Measurements from ENCODE around the gene ASS1. TPM values are rescaled to one million over a fixed set of nuclear protein-coding genes. Genes with fewer than 3 reads are reported as not detected.

Gene ASS1
- total RNA-seq, 1 donor from 2014 or later, result 22.5 TPM

- H2AFZ ChIP-seq (replicated peaks), result no peak overlapping the region
- H3K36me3 ChIP-seq, result no peaks in the 10 kb centered on the region
- H4K20me1 ChIP-seq (ENCODE audit: low read depth), result no peaks in the 10 kb centered on the region
- no peaks in the 10 kb centered on the region for H3K4me1 ChIP-seq
- Mint-ChIP-seq H3K9me3 (no peaks in the 10 kb centered on the region), H3K4me3 (no peak overlapping the region), H3K4me1 (peaks cover 13% of the 10 kb centered on the region), H3K36me3 (no peaks in the 10 kb centered on the region), H3K27me3 (ENCODE audit: insufficient read depth, low read depth) (peaks cover 8% of the 10 kb centered on the region), H3K27ac (no peak overlapping the region)
- no peak overlapping the region for H3K4me2 ChIP-seq
- H3K9ac ChIP-seq, result no peak overlapping the region
- DNase-seq (ENCODE audit: low spot score), result no peak
- H3K4me3 ChIP-seq, result no peak overlapping the region
- H3K27me3 ChIP-seq, result no peaks in the 10 kb centered on the region
- no peak overlapping the region for H3K27ac ChIP-seq
- no peaks in the 10 kb centered on the region for H3K79me2 ChIP-seq (ENCODE audit: low read depth)
- H3K9me3 ChIP-seq (ENCODE audit: low read depth), result no peaks in the 10 kb centered on the region
- TF ChIP-seq EZH2 (IDR thresholded peaks at IDR 0.05) (no peak), CTCF (IDR thresholded peaks at IDR 0.05) (no peak)
- no peaks in the 10 kb centered on the region for H3F3A ChIP-seq (ENCODE audit: low read depth)
Measured at GRCh38 chr9:130409246-130409645, 35.5 kb upstream of the ASS1 start.

GRCh38 chr9:130410443-130410842 is 34.3 kb upstream of the ASS1 start:
- peaks cover 13% of the 10 kb centered on the region for H3K4me1 Mint-ChIP-seq
- H3K27ac Mint-ChIP-seq, result no peak overlapping the region
- H3K27me3 Mint-ChIP-seq (ENCODE audit: insufficient read depth, low read depth), result peaks cover 10% of the 10 kb centered on the region
- no peak overlapping the region for H3K4me2 ChIP-seq
- no peak overlapping the region for H3K4me3 ChIP-seq
- H3K9ac ChIP-seq, result no peak overlapping the region
- H3K36me3 ChIP-seq, result no peaks in the 10 kb centered on the region
- H3K27ac ChIP-seq, result no peak overlapping the region
- H3K4me3 Mint-ChIP-seq, result peak overlapping the region; percentile 30
- H3K27me3 ChIP-seq, result no peaks in the 10 kb centered on the region
- no peaks in the 10 kb centered on the region for H3K9me3 Mint-ChIP-seq
- H3K9me3 ChIP-seq (ENCODE audit: low read depth), result no peaks in the 10 kb centered on the region
- H3F3A ChIP-seq (ENCODE audit: low read depth), result no peaks in the 10 kb centered on the region
- H3K4me1 ChIP-seq, result no peaks in the 10 kb centered on the region
- no peak for DNase-seq (ENCODE audit: low spot score)
- H4K20me1 ChIP-seq (ENCODE audit: low read depth), result no peaks in the 10 kb centered on the region
- TF ChIP-seq CTCF (IDR thresholded peaks at IDR 0.05) (no peak), EZH2 (IDR thresholded peaks at IDR 0.05) (no peak), EZH2phosphoT487 (IDR thresholded peaks at IDR 0.05) (no peak)
- no peaks in the 10 kb centered on the region for H3K79me2 ChIP-seq (ENCODE audit: low read depth)
- H3K36me3 Mint-ChIP-seq, result no peaks in the 10 kb centered on the region
- no peak overlapping the region for H2AFZ ChIP-seq (replicated peaks)

DNA sequence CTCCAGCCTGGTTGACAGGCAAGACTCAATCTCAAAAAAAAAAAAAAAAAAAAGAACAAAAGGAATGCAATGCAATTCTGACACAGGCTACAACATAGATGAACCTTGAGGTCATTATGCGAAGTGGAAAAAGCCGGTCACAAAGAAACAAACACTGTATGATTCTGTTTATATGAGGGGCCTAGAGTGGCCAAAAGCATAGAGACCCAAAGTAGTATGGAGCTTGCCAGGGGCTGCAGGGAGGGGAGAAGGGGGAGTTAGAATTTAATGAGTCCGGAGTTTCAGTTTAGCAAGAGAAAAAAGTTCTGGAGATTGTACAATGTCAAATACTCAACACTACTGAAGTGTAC is 33.2 kb upstream of the ASS1 start:
- no peaks in the 10 kb centered on the region for H3K4me1 ChIP-seq
- H3K27me3 ChIP-seq, result no peaks in the 10 kb centered on the region
- DNase-seq (ENCODE audit: low spot score), result no peak
- TF ChIP-seq CTCF (IDR thresholded peaks at IDR 0.05), result no peak
- no peak for TF ChIP-seq EZH2phosphoT487 (IDR thresholded peaks at IDR 0.05)
- TF ChIP-seq EZH2 (IDR thresholded peaks at IDR 0.05), result no peak
- Mint-ChIP-seq H3K27me3 (ENCODE audit: insufficient read depth, low read depth) (peaks cover 10% of the 10 kb centered on the region), H3K4me3 (no peak overlapping the region), H3K9me3 (no peaks in the 10 kb centered on the region), H3K4me1 (peaks cover 13% of the 10 kb centered on the region), H3K36me3 (no peaks in the 10 kb centered on the region), H3K27ac (no peak overlapping the region)
- no peak overlapping the region for H2AFZ ChIP-seq (replicated peaks)
- no peak overlapping the region for H3K4me2 ChIP-seq
- H3K9ac ChIP-seq, result no peak overlapping the region
- H4K20me1 ChIP-seq (ENCODE audit: low read depth), result no peaks in the 10 kb centered on the region
- no peaks in the 10 kb centered on the region for H3F3A ChIP-seq (ENCODE audit: low read depth)
- H3K9me3 ChIP-seq (ENCODE audit: low read depth), result no peaks in the 10 kb centered on the region
- H3K36me3 ChIP-seq, result no peaks in the 10 kb centered on the region
- H3K4me3 ChIP-seq, result no peak overlapping the region
- no peak overlapping the region for H3K27ac ChIP-seq
- H3K79me2 ChIP-seq (ENCODE audit: low read depth), result no peaks in the 10 kb centered on the region

Measured in neural progenitor cell (in vitro differentiated cells).